Activated CD8-positive, alpha-beta memory T cell treated with anti-CD3 and anti-CD28 coated beads, Interleukin-2, amount 50 U/mL, for 1 hour (primary cell): ENCODE data around the gene OR2T10.
"Not testable (repeated sequence)": the region's sequence is repeated elsewhere in the genome, so short reads cannot be mapped to it uniquely, and the experiment has no call there.

Source experiments
- DNase-seq: peaks from one replicate; pipeline ENCODE4 v3.0.0-alpha.2; 2020; ENCODE audit errors: extremely low read depth

Gene OR2T10

GRCh38 chr1:248596615-248597014 is 885 bp downstream of the OR2T10 start:
- no peak for DNase-seq

- DNase-seq = no peak
Observed at GRCh38 chr1:248593226-248593625, 4.3 kb downstream of the OR2T10 start.

GRCh38 chr1:248592655-248593054 is 4.8 kb downstream of the OR2T10 start:
- no peak for DNase-seq

- no peak for DNase-seq
Observed at GRCh38 chr1:248590055-248590454, 7.4 kb downstream of the OR2T10 start.

GRCh38 chr1:248589334-248589733 is 8.2 kb downstream of the OR2T10 start:
- no peak for DNase-seq

GRCh38 chr1:248585266-248585665 is 12.2 kb downstream of the OR2T10 start:
- DNase-seq = no peak

GRCh38 chr1:248576260-248576980 is 21.1 kb downstream of the OR2T10 start:
- DNase-seq = no peak

GRCh38 chr1:248574657-248575056 is 22.8 kb downstream of the OR2T10 start, which contains the start of gene OR2T34:
TSS of gene OR2T34 (minus strand) at chr1:248574757. CDS start at chr1:248574757, 0 bp downstream.
- DNase-seq = not testable (repeated sequence)

- not testable (repeated sequence) for DNase-seq
Observed at GRCh38 chr1:248573856-248574255, 23.6 kb downstream of the OR2T10 start.

- DNase-seq = not testable (repeated sequence)
Observed at GRCh38 chr1:248572049-248572448, 25.5 kb downstream of the OR2T10 start.

- DNase-seq = not testable (repeated sequence)
Observed at GRCh38 chr1:248570811-248571210, 26.7 kb downstream of the OR2T10 start.

GRCh38 chr1:248569049-248569448 is 28.5 kb downstream of the OR2T10 start:
- not testable (repeated sequence) for DNase-seq

- not testable (repeated sequence) for DNase-seq
Observed at GRCh38 chr1:248565530-248566373, 31.7 kb downstream of the OR2T10 start.

GRCh38 chr1:248562672-248563071 is 34.8 kb downstream of the OR2T10 start, which contains the start of gene OR2T29:
TSS of gene OR2T29 (minus strand) at chr1:248562772. CDS start at chr1:248559491, 3,281 bp downstream.
- DNase-seq = not testable (repeated sequence)

- DNase-seq = not testable (repeated sequence)
Observed at GRCh38 chr1:248551027-248551426, 46.5 kb downstream of the OR2T10 start.

GRCh38 chr1:248547383-248547782 is 50.1 kb downstream of the OR2T10 start:
- not testable (repeated sequence) for DNase-seq
